Fibroblast of lung (primary cell): ENCODE results near the gene PCDHGC4. TPM values are rescaled to one million over a fixed set of nuclear protein-coding genes. Genes with fewer than 3 reads are reported as not detected.

ENCODE experiments used
- DNase-seq, 2 donors: peaks; one replicate each; pipeline versions ENCODE4 v3.0.0 to v3.0.0-alpha.2; 2010; ENCODE audit warnings: low read depth in 2 of 2
- H2AFZ ChIP-seq: 2 replicates; pipeline ENCODE4 v1.5.1; 2012; ENCODE audit warnings: low read length, control low read depth, inconsistent platforms
- H3K27ac ChIP-seq: 2 replicates; pipeline ENCODE4 v1.5.1; 2011; ENCODE audit warnings: low read length, control low read depth; ENCODE audit not compliant: insufficient read depth
- H3K27me3 ChIP-seq: 2 replicates; pipeline ENCODE4 v1.5.1; 2011; ENCODE audit warnings: mild to moderate bottlenecking, low read length; ENCODE audit not compliant: control insufficient read depth, insufficient read depth
- H3K36me3 ChIP-seq: 2 replicates; pipeline ENCODE4 v1.5.1; 2011; ENCODE audit warnings: low read length; ENCODE audit not compliant: control insufficient read depth, insufficient read depth
- H3K4me1 ChIP-seq: 2 replicates; pipeline ENCODE4 v1.5.1; 2011; ENCODE audit warnings: low read length; ENCODE audit not compliant: control insufficient read depth, insufficient read depth; ENCODE audit errors: extremely low read depth
- H3K4me2 ChIP-seq: 2 replicates; pipeline ENCODE4 v1.5.1; 2011; ENCODE audit warnings: low read length, control low read depth; ENCODE audit not compliant: insufficient read depth; ENCODE audit errors: extremely low read depth
- H3K4me3 ChIP-seq, 4 experiments: fragments of 200-600 bp in 1 of 4; sonication (generic) in 1 of 4; replicated peaks in 1 of 4; 2 replicates each; pipeline ENCODE4 v1.5.1; 2011 to 2016; ENCODE audit warnings: low read length in 4 of 4, low read depth in 3 of 4, mild to moderate bottlenecking in 3 of 4, control low read depth in 2 of 4, inconsistent platforms in 1 of 4, mixed read lengths in 1 of 4; ENCODE audit not compliant: insufficient read depth in 1 of 4; ENCODE audit errors: control extremely low read depth in 1 of 4
- H3K79me2 ChIP-seq: 2 replicates; pipeline ENCODE4 v1.5.1; 2012; ENCODE audit warnings: mild to moderate bottlenecking, low read length, inconsistent platforms; ENCODE audit not compliant: control insufficient read depth, insufficient read depth
- H3K9ac ChIP-seq: 2 replicates; pipeline ENCODE4 v1.5.1; 2011; ENCODE audit warnings: mild to moderate bottlenecking, low read length, control low read depth; ENCODE audit not compliant: insufficient read depth
- H3K9me3 ChIP-seq: 2 replicates; pipeline ENCODE4 v1.5.1; 2012; ENCODE audit warnings: low read depth, low read length; ENCODE audit not compliant: control insufficient read depth, insufficient read depth
- H4K20me1 ChIP-seq: 2 replicates; pipeline ENCODE4 v1.5.1; 2011; ENCODE audit warnings: low read length; ENCODE audit not compliant: control insufficient read depth, insufficient read depth; ENCODE audit errors: extremely low read depth
- EZH2 ChIP-seq: IDR thresholded peaks from 2 replicates; pipeline ENCODE4 v1.5.1; 2012; ENCODE audit warnings: low read length, control low read depth, mild to moderate bottlenecking; ENCODE audit errors: missing control alignments
- polyA plus RNA-seq, 2 donors: library from polyadenylated mRNA; depleted of rRNA in 1 of 2; stranded (reverse) in 1 of 2; unstranded in 1 of 2; fragments of >200 nt; gene quantifications; 2 replicates each; pipeline ENCODE4 v1.2.1, GENCODE V29; 2011 to 2012; ENCODE audit warnings: missing spikeins in 1 of 2
- total RNA-seq: library from RNA; depleted of rRNA; stranded (reverse); fragments of >200 nt; gene quantifications from 2 replicates; pipeline ENCODE4 v1.2.1, GENCODE V29; 2014
- TF ChIP-seq, protein P1 (sequence below), 2 donors: IDR thresholded peaks in 1 of 2; conservative IDR thresholded peaks in 1 of 2; 1 replicate in 1 of 2; 2 replicates in 1 of 2; pipeline ENCODE4 v1.5.1; 2011 to 2012; ENCODE audit warnings: low read length in 2 of 2, control low read depth in 1 of 2, inconsistent platforms in 1 of 2, low read depth in 1 of 2, mild to moderate bottlenecking in 1 of 2

The PCDHGC4 gene
- total and polyA plus RNA-seq, 2 donors (not counting 1 experiment from before 2014, with no cell fraction given): 0.48 to 3.0 TPM

DNA sequence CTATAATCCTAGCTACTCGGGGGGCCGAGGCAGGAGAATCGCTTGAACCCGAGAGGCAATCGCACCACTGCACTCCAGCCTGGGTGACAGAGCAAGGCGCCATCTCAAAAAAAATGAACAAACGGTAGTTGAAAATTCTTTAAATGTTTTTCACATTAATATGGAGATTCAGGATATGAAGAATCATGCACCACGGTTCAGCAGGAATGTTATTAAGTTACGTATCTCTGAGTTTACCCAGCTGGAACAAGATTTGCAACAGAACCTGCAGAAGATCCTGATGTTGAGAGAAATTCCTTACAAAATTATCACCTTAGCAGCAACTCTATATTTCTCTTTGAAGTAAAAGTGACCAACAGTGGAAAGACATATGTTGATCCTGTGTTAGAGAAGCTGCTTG is 44.5 kb upstream of the PCDHGC4 start:
- no peak for TF ChIP-seq EZH2
- TF ChIP-seq, protein P1, sequence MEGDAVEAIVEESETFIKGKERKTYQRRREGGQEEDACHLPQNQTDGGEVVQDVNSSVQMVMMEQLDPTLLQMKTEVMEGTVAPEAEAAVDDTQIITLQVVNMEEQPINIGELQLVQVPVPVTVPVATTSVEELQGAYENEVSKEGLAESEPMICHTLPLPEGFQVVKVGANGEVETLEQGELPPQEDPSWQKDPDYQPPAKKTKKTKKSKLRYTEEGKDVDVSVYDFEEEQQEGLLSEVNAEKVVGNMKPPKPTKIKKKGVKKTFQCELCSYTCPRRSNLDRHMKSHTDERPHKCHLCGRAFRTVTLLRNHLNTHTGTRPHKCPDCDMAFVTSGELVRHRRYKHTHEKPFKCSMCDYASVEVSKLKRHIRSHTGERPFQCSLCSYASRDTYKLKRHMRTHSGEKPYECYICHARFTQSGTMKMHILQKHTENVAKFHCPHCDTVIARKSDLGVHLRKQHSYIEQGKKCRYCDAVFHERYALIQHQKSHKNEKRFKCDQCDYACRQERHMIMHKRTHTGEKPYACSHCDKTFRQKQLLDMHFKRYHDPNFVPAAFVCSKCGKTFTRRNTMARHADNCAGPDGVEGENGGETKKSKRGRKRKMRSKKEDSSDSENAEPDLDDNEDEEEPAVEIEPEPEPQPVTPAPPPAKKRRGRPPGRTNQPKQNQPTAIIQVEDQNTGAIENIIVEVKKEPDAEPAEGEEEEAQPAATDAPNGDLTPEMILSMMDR (conservative IDR thresholded peaks at IDR 0.05 in 1 of 2, IDR thresholded peaks at IDR 0.05 in 1 of 2; ENCODE audit: low read depth in 1 of 2, low read length in 2 of 2): no peak

DNA sequence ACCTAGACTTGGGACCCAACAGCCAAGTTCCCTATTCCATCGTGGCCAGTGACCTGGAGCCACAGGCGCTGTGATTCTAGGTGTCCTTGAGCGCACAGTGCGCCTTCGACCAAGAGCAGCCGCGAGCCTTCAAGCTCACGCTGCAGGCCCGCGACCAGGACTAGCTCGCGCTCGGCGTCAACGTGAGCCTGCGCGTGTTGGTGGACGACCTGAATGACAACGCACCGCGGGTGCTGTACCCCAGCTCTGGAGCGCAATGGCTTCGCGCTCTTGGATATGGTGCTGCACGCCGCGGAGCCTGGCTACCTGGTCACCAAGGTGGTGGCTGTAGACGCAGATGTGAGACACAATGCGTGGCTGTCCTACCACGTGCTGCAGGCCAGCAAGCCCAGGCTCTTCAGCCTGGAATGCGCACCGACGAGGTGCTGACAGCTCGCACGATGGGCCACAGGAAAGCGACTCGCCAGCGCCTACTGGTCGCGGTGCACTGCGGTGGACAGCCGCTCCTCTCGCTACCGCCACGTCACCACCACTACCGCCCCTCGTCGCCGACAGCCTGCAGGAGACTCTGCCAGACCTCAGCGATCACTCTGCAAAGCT is 43.2 kb upstream of the PCDHGC4 start:
- H3K4me2 ChIP-seq: no peak overlapping the region
- H3K9me3 ChIP-seq: no peaks in the 10 kb centered on the region
- no peaks in the 10 kb centered on the region for H3K79me2 ChIP-seq
- H3K4me1 ChIP-seq: no peaks in the 10 kb centered on the region
- no peak overlapping the region for H3K9ac ChIP-seq
- H3K27ac ChIP-seq: no peak overlapping the region
- H2AFZ ChIP-seq: no peak overlapping the region
- H4K20me1 ChIP-seq: no peaks in the 10 kb centered on the region
- H3K36me3 ChIP-seq: no peaks in the 10 kb centered on the region
- no peak overlapping the region for H3K4me3 ChIP-seq
- no peak for TF ChIP-seq EZH2
- TF ChIP-seq, protein P1 (conservative IDR thresholded peaks at IDR 0.05 in 1 of 2, IDR thresholded peaks at IDR 0.05 in 1 of 2; ENCODE audit: low read depth in 1 of 2, low read length in 2 of 2): no peak
- no peaks in the 10 kb centered on the region for H3K27me3 ChIP-seq
- no peak for DNase-seq

More for the DNA sequence above, 44.5 kb upstream of the PCDHGC4 start:
- H3K4me2 ChIP-seq: no peak overlapping the region
- H3K27me3 ChIP-seq: no peaks in the 10 kb centered on the region
- H4K20me1 ChIP-seq: no peaks in the 10 kb centered on the region
- H3K36me3 ChIP-seq: no peaks in the 10 kb centered on the region
- H3K79me2 ChIP-seq: no peaks in the 10 kb centered on the region
- H3K4me1 ChIP-seq: no peaks in the 10 kb centered on the region
- H3K27ac ChIP-seq: no peak overlapping the region
- no peak overlapping the region for H3K9ac ChIP-seq
- H2AFZ ChIP-seq: no peak overlapping the region
- no peak overlapping the region for H3K4me3 ChIP-seq
- no peaks in the 10 kb centered on the region for H3K9me3 ChIP-seq
- no peak for DNase-seq

DNA sequence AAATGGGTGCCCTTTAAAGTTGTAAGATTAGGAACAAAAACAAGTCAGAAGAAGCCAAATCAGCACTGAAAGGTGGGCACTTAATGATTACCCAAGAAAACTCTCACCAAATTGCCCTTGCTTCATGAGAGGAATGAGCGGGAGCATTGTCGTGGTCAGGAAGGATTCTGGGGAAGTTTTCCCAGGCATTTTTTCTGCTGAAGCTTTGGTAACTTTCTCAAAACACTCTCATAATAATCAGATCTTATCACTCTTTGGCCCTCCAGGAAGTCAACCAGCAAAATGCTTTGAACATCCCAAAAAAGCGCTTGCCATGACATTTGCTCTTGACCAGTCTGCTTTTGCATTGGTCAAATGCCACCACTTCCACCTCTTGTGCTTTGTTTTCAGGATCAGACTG is 19.5 kb upstream of the PCDHGC4 start:
- no peaks in the 10 kb centered on the region for H3K79me2 ChIP-seq
- H2AFZ ChIP-seq: no peak overlapping the region
- no peak overlapping the region for H3K4me2 ChIP-seq
- H3K9me3 ChIP-seq: no peaks in the 10 kb centered on the region
- H3K4me1 ChIP-seq: no peaks in the 10 kb centered on the region
- H3K9ac ChIP-seq: no peak overlapping the region
- no peaks in the 10 kb centered on the region for H4K20me1 ChIP-seq
- no peaks in the 10 kb centered on the region for H3K27me3 ChIP-seq
- H3K4me3 ChIP-seq: no peak overlapping the region
- DNase-seq: peak in 1 of 2 donors; percentile 74
- no peaks in the 10 kb centered on the region for H3K36me3 ChIP-seq
- TF ChIP-seq EZH2: no peak
- TF ChIP-seq, protein P1 (conservative IDR thresholded peaks at IDR 0.05 in 1 of 2, IDR thresholded peaks at IDR 0.05 in 1 of 2; ENCODE audit: low read depth in 1 of 2, low read length in 2 of 2): no peak
- H3K27ac ChIP-seq: no peak overlapping the region
